ENCODE measurements around the gene FAM53C. TPM values are rescaled to one million over a fixed set of nuclear protein-coding genes. Genes with fewer than 3 reads are reported as not detected.

Gene FAM53C
- 25.4 and 26.2 TPM in 2 replicates for total RNA-seq

GRCh38 chr5:138337685-138338410, at the start of gene FAM53C:
FAM53C (plus strand) TSS chr5:138338266; CDS start chr5:138341336, 3,070 bp downstream.

GRCh38 chr5:138331449-138332368, 6.4 kb upstream of the FAM53C start, which contains the start of gene CDC25C:
CDC25C (minus strand) TSS chr5:138331804; CDS start chr5:138331180, 624 bp downstream.

GRCh38 chr5:138352071-138352721, 14.1 kb downstream of the FAM53C start, which contains the start of gene KDM3B:
KDM3B (plus strand) TSS chr5:138352685; CDS start chr5:138352796, 111 bp downstream.

Other genes with a start within 250 kb of the FAM53C start
- gene NME5, start 198.8 kb upstream of the FAM53C start, total RNA-seq = 0.18 and 1.9 TPM in 2 replicates
- 16.0 and 29.8 TPM in 2 replicates for gene BRD8, start 159.6 kb upstream of the FAM53C start, total RNA-seq
- gene KIF20A, start 159.2 kb upstream of the FAM53C start, total RNA-seq = 14.6 and 15.9 TPM in 2 replicates
- 20.9 and 21.9 TPM in 2 replicates for gene CDC23, start 124.9 kb upstream of the FAM53C start, total RNA-seq
- gene GFRA3, start 63.6 kb upstream of the FAM53C start, total RNA-seq = not detected in 2 replicates
- gene CDC25C, start 6.5 kb upstream of the FAM53C start, total RNA-seq = 0.54 and 4.4 TPM in 2 replicates
- gene KDM3B, start 14.4 kb downstream of the FAM53C start, total RNA-seq = 15.7 and 30.1 TPM in 2 replicates
- 7.9 and 8.3 TPM in 2 replicates for gene REEP2, start 100.8 kb downstream of the FAM53C start, total RNA-seq
- 30.8 and 64.1 TPM in 2 replicates for gene EGR1, start 127.2 kb downstream of the FAM53C start, total RNA-seq
- gene ETF1, start 205.0 kb downstream of the FAM53C start, total RNA-seq = 80.5 and 86.5 TPM in 2 replicates
- gene HSPA9, start 237.1 kb downstream of the FAM53C start, total RNA-seq = 236 and 274 TPM in 2 replicates

Data from cardiac atrium fibroblast (primary cell).